Bronchial epithelial cell (primary cell): Measurements from ENCODE around the gene R3HDM2. TPM values are rescaled to one million over a fixed set of nuclear protein-coding genes. Genes with fewer than 3 reads are reported as not detected.
"Not testable (repeated sequence)": the region's sequence is repeated elsewhere in the genome, so short reads cannot be mapped to it uniquely, and the experiment has no call there.

Experiments
- DNase-seq: peaks from one replicate; pipeline ENCODE4 v3.0.0-alpha.2; 2010; ENCODE audit warnings: low read depth
- FAIRE-seq: peaks from 2 replicates; lab custom pipeline; 2011; peaks lifted over from hg19 to GRCh38; lab: Jason Lieb, UNC
- H3K27me3 ChIP-seq: 2 replicates; pipeline ENCODE4 v1.5.1; 2011; ENCODE audit warnings: low read length; ENCODE audit not compliant: control insufficient read depth, insufficient read depth
- H3K36me3 ChIP-seq: 2 replicates; pipeline ENCODE4 v1.5.1; 2011; ENCODE audit warnings: low read length; ENCODE audit not compliant: control insufficient read depth, insufficient read depth
- H3K4me3 ChIP-seq: 2 replicates; pipeline ENCODE4 v1.5.1; 2011; ENCODE audit warnings: mild to moderate bottlenecking, low read depth, low read length, control low read depth
- CTCF ChIP-seq: IDR thresholded peaks from 2 replicates; pipeline ENCODE4 v1.5.1; 2011; ENCODE audit warnings: mild to moderate bottlenecking, moderate library complexity, low read length, control low read depth, inconsistent platforms; ENCODE audit not compliant: insufficient read depth, severe bottlenecking
- total RNA-seq: library from RNA; depleted of rRNA; stranded (reverse); fragments of >200 nt; gene quantifications from 2 replicates; pipeline ENCODE4 v1.2.1, GENCODE V29; 2014

R3HDM2 gene
- total RNA-seq, 1 donor from 2014 or later = 5.5 TPM

GRCh38 chr12:57430112-57430930 lies 522 bp downstream of the R3HDM2 start:
- peak; percentile 36 for DNase-seq
- FAIRE-seq = no peak

GRCh38 chr12:57429473-57430111 lies 1.3 kb downstream of the R3HDM2 start:
- peak overlapping the region; percentile 61 for H3K4me3 ChIP-seq
- H3K36me3 ChIP-seq = no peaks in the 10 kb centered on the region
- H3K27me3 ChIP-seq = no peaks in the 10 kb centered on the region
- no peak for DNase-seq
- no peak for TF ChIP-seq CTCF
- no peak for FAIRE-seq

More at GRCh38 chr12:57430112-57430930, 522 bp downstream of the R3HDM2 start:
- peak; percentile 2 for TF ChIP-seq CTCF
- Histone ChIP-seq H3K4me3 (peak overlapping the region; percentile 61), H3K36me3 (no peaks in the 10 kb centered on the region), H3K27me3 (no peaks in the 10 kb centered on the region)

- H3K4me3 ChIP-seq = no peak overlapping the region
- no peaks in the 10 kb centered on the region for H3K27me3 ChIP-seq
- DNase-seq (no peak), FAIRE-seq (no peak)
- no peak for TF ChIP-seq CTCF
- H3K36me3 ChIP-seq = no peaks in the 10 kb centered on the region
Measured at GRCh38 chr12:57428965-57429364, 1.9 kb downstream of the R3HDM2 start.

GRCh38 chr12:57426948-57427347 lies 3.9 kb downstream of the R3HDM2 start:
- H3K4me3 ChIP-seq, H3K27me3 ChIP-seq, H3K36me3 ChIP-seq, FAIRE-seq, DNase-seq: not testable (repeated sequence)

GRCh38 chr12:57420482-57420881 lies 10.4 kb downstream of the R3HDM2 start:
- DNase-seq (no peak), FAIRE-seq (no peak)
- no peak for TF ChIP-seq CTCF
- H3K27me3 ChIP-seq = no peaks in the 10 kb centered on the region
- H3K36me3 ChIP-seq = peaks cover 1% of the 10 kb centered on the region
- H3K4me3 ChIP-seq = no peak overlapping the region

- H3K4me3 ChIP-seq = no peak overlapping the region
- no peak for FAIRE-seq
- no peak for TF ChIP-seq CTCF
Measured at GRCh38 chr12:57419495-57419894, 11.3 kb downstream of the R3HDM2 start.

More at GRCh38 chr12:57419495-57419894, 11.3 kb downstream of the R3HDM2 start:
- no peak for DNase-seq
- no peaks in the 10 kb centered on the region for H3K27me3 ChIP-seq
- peaks cover 1% of the 10 kb centered on the region for H3K36me3 ChIP-seq
